ENCODE data around the gene EMC8.

EMC8 gene

DNA sequence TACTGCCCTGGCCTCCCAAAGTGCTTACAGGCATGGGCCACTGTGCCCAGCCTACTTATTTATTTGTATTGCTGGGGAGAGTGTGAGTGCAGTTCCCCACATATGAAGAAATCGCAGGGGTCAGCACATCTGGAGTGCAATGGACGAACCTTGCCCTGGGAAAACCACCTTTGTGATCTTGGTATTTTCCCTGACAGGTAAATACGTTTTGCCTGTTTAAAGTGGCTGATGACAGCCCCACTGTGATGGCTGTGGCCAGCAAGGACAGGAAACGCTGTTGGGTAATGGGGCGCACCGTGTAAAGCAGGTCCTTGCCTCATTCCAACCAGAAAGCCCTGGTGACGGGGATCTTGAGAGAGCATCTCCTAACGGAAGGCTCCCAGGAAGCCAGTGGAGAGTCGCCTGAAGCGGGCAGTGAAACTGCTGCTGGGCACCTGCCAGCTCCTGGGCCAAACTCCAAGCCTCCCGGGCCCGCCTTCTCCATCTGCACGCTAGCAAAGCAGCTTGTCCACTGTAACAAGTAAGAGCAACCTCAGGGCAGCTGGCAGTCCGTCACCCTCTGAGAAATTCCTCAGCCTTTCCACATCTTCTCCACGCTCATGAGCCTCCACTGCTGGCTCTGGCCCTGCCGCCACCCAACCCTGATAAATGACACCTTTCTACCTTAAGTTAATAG, 17.5 kb downstream of the EMC8 start:
- no peak for DNase-seq

DNA sequence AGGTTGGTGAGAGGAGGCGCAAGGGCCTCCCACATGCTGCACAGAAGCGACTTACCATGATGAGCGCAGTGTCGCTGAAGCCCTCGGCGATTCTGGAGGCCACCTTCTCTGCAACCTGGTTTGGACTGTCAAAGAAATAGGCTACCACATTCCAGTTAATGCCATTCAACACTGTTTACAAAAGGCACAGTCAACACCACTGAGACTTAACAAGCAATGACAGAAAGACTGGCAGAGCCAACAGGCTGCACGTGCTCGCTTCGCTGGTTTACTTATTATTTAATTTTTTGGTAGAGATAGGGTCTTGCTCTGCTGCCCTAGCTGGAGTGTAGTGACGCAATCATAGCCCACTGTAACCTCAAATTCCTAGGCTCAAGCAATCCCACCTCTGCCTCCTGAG, 18.2 kb downstream of the EMC8 start:
- no peak for DNase-seq

DNA sequence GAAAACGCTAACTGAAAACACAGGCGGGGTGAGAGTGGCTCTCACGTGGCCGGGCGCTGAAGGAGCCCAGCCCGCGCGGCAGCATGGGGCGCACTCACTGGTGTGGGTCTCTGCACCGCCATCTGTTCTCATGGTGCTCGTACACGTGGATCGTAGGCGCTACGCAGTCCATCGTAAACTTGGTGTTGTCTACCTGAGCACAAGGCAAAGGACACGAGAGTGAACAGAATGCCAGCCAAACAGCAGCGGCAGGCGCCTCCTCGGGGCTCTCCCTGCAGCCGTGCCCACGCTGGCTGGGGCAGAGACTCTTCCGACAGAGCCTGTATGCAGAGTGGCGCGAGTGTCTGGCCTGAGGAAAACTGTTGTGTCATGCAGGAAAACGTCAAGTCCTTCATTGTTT, 19.1 kb downstream of the EMC8 start:
- no peak for DNase-seq

DNA sequence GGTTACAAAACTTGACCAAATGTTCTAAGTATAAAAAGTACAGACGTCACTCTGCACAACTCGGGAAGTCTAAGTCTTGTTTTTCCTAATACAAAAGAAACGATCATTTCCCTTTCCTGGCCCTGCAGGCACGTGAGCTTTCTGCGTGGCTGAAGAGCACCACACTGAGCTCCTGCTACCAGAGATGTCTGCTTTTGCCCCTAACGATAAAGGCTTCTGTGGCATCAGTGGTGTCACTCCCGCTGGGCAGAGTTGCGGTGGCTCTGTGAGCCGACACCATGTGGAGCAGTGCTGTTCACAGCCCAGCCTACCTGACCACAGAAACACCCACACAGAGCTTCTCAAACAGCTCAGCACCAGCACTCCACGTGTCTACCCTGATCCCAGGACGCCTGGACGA, 20.5 kb downstream of the EMC8 start:
- no peak for DNase-seq

DNA sequence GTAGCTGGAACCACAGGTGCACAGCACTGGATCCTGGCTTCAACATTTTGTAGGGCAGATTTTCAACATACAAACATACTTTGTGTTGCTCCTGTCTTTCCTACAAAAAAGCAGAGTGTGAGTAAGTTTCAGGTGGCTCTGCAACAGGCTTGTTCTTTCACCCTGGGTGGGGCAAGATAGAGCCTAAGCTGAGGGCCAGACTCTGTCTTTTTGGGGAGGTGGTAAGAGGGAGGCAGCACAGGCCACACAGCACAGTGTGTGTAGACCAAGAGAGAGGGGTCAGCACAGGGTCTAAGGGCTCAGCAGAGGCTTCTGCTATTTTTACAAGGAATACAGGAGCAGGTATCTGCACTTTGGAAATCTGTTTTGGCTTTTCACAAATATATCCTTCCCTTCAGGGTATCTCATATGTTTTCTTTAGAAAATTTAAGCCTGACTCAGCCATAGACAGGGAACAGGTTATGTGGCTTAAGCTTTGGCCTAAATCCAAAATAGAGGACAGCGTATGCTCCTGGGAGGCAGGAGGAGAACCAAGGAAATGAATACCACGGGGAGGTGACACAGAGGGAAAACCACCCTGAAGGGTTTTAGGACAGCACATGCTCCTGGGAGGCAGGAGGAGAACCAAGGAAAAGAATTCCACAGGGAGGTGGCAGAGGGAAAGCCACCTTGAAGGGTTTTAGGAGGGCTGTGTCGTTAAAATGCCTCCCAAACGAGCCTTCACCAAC, 21.6 kb downstream of the EMC8 start:
- no peak for DNase-seq

DNA sequence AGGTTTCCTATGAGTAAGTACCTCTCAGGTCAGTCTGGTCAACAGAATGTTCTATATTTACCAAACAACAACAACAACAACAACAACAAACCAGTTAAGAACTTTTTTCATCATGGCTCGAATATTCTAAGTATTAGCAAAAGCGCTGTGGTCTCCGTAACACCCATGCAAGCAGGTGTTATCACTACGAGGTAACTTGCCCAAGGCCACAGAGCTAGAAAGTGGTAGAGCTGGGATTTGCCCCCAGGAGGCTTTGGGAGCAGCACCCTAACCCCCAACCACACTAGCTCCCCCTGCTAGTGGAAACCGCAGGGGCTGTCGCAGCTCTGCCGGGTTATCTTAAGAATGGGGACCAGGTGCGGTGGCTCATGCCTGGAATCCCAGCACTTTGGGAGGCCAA, 24.5 kb downstream of the EMC8 start:
- DNase-seq, result no peak

DNA sequence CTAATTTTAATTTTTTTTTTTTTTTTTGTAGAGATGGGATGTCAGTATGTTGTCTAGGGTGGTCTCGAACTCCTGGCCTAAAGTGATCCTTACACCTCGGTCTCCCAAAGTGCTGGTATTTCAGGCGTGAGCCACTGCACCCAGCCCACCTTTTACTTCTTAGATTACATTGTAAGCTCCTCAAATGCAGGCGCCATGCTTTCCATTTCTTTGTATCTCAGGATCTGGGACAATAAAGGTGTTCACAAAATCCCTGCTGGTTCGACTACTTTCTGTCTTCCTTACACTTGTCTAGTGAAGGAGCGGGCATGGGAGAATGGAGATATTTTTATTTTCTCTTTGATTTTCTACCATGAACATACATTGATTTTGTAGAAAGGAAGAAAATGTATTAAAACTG, 25.2 kb downstream of the EMC8 start:
- no peak for DNase-seq

DNA sequence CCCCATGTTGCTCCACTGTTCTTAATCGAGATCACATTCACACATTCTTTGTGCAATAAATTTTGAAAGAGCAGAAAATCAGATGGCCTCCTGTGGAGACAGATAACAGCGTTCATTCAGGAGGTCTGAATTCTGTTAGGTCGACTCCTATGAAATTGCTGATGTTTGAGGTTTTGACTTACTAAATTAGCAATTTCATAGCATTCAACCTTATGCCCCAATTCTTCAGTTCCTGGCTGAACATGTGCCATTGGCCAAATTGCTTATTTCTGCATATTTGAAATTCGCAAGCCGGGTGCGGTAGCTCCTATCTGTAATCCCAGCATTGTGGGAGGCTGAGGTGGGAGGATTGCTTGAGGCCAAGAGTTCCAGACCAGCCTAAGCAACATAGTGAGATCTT, 26.3 kb downstream of the EMC8 start:
- no peak for DNase-seq

DNA sequence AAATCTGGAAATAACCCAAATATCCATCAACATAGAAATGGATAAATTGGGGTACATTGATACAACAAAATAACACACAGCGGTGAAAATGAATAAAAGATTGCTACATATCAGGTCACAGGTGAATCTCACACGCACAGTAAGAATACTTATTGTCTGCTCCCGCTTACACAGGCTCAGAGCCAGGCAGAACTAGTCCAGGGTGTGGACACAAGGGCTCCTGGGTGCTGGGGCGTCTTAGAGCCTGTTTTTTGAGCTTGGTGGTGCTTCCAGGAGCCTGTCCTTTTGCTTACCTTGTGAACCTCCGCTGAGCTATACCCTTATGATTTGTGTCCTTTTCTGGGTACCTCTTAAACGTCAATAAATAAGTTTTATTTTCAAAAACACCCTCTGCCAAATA, 28.6 kb downstream of the EMC8 start:
- no peak for DNase-seq

DNA sequence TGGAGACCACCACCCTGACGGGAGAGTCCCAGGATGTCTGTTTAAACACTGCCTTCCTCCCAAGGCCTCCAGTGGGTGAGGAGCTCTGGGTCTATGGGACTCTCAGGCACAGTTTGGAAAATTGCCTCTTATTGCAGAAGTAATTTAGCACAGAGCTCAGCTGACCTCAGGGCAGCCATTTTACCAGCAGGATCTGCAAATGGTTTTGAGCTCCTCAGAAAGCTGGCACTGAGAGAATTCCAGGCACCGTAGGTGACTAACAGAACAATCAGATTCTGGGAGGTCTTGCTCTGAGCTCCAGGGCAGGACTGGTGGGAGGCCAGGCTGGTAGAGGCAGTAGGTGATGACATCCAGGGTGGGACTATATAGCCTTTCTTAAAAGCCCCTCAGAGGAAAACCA, 31.1 kb downstream of the EMC8 start:
- DNase-seq, result no peak

DNA sequence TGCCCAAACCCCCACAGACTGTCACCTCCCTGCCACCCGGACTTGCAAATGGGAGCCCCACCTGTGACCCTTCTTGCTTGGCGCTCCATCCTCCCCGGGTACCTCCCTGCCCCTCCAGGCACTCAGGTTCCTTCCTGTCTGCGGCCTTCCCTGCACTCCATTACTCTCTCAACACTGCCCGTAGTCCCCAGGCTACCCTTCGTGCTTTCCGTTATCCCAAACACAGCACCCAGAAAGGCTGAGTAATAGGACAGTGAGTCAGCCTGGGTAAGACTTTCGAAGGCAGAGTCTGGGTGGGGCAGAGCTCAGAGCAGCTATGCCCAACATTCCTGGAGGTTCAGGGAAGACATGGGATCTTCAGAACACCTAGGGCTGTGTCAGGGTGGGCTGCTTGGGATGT, 31.8 kb downstream of the EMC8 start:
- no peak for DNase-seq

DNA sequence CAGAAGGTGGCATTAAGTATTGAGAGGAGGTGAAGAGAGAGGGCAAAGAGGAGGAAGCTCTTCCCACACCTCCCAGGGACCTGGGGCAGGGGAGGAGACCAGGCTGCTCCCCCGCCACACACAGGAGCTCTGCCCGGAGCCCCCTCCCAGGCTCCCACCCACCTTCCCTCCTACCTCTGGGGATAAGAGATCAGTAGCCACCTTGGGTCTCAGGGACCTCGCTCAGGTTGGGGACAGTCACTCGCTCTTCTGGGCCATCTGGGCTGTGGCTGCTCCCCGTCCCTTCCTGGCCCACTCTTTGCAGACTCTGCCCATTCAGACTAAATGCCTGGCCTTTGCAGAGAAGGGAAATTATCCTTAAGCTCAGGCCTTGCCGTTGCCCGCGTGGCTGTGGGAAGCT, 33.6 kb downstream of the EMC8 start:
- no peak for DNase-seq

DNA sequence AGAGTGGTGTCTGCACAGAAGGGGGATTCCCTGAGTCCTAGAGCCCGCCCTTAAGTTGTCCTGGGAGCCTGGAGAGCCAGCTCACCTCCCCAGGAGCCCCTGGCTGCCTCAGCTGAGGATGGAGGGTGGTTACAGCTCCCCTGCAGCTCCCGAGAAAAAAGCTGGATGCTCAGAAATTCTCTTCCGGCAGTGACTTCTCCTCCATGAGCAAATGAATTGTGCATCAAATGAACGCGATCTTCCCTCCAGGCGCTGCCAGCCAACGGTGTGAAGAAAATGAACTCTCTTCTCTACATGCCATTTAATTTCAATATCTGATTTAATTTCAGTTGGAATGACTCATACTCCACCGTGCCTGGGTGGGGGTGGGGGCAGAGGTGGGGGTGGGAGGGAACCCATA, 34.1 kb downstream of the EMC8 start:
- no peak for DNase-seq

DNA sequence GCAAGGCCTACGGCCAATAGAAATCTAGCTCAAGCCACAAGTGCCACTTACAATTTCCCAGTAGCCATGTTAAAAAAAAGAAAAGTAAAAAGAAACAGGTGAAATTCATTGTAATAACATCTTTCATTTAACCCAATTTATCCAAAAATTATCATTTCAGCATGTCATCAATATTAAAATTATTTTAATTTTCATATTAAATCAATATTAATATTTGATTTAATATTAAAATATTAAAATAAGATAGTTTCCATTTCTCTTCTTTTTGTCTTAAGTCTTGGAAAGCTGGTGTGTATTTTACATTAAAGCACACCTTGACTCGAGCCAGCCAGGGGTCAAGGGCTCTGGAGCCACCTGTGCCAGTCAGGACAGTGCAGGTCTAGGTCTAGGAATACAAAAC, 35.7 kb downstream of the EMC8 start:
- no peak for DNase-seq

DNA sequence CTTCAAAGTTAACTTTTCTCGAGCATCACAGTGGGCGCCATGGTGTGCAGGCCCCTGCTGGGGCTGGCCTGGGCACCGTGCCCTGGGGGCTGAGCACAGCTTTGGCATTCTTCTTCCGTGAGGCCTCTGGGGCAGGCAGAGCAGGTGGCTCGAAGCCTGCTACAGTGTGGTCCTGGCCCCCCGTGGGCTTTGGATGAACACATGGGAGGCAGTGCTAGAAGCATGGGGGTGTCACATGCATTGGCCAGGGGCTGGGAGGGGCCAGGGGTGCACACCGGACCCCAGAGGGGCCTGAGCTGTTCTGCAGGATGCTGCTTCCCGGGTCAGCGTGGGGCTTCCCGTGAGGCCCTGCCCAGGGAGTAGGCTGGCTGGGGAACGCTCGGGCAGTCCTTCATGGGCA, 36.4 kb downstream of the EMC8 start:
- no peak for DNase-seq

DNA sequence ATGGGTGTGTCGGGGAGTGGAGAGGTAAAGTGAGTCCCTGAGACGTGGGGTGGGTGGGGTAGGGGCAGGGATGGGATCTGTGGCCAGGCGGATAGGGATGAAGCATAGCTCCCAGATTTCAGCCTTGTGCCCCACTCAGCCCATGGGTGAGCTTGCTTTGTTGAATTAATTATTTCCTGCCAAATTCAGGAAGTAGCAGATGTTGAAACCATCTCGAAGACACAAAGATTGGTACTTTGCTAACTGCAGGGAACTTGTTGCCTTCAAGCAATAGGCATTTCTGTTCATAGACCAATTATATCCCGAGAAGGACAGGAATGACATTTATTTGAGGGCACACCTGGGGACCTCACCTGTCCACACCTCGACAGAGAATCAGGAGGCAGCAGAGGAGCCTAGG, 37.5 kb downstream of the EMC8 start:
- DNase-seq, result no peak

DNA sequence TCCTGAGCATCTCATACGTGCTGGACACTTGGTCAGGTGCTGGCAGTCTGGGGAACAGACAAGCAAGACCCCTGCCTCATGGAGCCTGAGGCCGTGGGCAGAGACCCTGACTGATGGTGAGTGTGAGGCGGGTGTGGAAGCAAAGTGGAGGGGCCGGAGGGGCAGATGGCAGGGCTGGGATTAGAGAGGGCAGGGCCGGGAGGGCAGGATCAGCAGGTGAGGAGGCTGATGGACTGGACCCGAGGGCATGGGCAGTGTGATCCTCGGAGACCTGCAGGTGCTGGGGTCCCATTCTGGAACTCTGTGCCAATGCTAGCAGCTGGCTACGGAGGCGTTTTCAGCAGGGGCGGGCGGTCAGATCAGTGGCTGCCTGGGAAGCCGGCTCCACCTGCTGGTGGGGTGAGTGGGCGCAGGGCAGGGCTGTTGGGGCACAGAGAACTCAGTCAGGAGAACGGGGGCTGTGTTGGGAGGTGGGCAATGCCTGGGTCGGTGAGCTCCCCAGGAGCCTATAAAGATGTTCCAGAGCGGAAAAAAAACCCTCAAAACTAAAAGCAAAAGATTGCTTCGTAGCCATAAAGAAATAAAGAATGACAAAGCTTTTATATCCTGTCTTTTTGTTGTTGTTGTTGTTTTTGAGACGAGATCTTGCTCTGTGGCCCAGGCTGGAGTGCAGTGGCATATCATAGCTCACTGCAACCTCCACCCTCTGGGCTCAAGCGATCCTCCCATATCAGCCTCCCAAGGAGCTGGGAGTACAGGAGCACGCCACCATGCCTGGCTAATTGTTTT, 39.5 kb downstream of the EMC8 start:
- DNase-seq, result no peak

DNA sequence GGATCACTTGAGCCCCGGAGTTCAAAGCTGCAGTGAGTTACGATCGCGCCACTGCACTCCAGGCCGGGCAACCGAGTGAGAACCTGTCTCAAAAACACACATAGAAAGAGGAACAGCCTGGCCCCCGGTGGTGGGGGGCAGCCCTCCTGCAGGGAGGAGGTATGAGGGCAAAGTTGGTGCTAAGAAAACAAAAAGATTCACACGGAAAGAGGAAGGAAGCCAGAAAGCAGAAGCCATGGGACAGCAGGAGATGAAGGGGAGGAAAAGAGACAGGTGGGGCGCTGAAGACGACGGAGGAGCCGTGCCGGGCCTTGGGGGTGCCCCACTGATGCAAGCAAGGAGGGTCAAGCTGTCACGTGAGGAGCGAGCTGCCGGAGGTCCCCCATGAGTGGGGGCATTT, 40.2 kb downstream of the EMC8 start:
- DNase-seq, result no peak

DNA sequence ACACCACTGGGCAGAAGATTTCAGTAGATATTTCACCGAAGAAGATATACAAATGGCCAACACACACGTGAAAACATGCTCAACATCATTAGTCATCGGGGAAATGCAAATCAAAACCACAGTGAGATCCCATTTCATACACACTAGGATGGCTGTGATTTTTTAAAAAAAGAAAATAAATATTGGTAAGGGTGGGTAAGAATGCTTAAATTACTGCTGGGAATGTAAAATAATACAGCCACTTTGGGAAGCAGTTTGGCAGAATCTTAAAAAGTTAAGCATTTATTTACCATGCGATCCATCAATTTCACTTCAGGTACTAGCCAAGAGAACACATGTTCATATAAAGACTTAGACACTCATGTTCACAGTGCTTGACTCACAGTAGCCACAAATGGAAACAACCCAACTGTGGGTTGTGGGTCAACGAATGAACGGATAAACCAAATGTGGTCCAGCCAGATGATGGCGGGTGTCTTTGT, 42.0 kb downstream of the EMC8 start:
- DNase-seq, result no peak

DNA sequence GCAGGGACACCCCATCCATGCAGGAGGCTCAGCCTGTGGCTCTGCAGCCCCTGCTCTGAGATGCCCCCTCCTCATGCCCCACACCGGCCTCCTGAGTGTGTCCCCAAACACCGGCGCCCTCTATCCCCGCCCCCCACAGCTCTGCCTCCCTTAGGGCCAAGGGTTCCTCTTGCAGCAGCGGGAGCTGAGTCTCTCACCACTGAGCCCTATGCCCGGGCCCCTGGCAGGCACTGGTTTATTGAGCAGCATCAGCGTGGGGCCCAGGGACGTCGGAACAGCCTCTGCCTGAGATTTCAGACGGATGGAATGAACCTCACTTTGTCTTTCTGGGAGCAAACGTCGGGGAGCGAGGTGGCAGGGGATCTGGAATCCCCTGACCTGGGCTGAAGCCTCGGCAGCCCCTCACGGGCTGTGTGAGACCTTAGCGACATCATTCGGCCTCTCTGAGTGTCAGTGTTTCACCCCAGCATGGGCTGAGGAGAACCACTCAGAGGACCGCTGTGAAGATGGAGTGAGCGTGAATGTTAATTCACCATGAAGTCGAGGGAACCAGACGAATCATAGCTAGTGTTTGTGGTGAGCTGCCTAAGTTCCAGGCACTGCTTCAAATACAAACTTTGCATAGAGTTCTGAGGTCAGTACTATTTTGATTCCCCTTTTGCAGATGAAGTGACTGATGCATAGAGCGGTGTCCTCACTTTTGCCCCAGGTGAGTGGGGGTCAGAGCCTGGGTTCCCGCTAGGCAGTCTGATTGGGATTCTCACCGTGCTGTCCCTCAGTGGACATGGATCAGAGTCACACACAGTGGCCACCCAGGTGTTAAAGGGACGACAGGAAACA, 43.2 kb downstream of the EMC8 start:
- DNase-seq, result no peak

DNA sequence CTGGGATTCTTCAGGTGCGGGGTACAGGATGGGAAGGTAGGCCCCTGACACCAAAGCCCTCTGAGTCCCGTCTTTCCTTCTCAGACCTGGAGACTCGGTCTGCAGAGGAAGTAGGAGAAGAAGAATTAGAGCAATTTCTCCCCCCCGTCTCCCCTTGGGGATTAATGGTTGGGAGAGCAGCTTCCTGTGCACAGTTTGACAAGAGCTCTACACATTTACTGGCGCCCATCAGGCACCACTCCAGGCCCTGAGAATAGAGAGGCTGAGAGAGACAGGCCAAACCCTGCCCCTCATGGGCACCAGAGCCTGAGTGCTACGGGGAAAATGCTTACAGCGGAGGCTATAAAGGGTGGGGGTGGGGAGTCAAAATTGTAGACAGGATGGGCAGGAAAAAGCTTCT, 44.9 kb downstream of the EMC8 start:
- DNase-seq, result no peak

DNA sequence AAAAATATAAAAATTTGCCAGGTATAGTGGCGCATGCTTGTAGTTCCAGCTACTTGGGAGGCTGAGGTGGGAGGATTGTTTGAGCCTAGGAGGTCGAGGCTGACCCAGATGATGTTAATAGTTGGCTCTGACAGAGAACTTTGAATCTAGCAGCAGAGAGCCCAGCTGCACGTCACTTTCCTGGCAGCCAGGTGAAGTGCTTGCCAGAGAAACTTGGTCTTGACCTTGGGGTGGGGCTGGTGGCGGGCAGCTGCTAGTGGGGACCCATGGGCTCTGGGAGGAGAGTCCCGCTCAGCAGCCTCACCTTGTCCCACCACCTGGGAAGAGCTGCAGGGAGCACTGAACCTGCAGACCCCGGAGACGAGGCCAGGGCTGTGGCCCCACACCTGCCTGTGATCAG, 45.4 kb downstream of the EMC8 start:
- DNase-seq, result no peak

DNA sequence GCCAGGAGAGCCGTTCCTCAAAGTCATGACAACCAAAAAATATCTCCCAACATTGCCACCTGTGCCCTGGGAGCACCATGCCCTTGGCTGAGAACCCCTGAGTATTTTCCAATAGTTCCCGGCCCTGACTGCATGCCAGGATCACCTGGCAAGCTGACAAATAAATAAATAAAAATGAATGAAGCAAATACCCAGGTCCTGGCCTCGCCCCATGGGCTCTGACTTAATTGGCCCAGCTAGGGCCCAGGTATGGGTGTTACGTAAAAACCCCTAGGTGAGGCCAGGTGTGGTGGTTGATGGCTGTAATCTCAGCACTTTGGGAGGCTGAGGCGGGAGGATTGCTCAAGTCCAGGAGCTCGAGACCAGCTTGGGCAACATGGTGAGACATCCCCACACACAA, 45.8 kb downstream of the EMC8 start:
- no peak for DNase-seq

All from left hindlimb (tissue), 1 donor.